HG03521 (cell line): ENCODE measurements around the gene LGALS3.

Experiments used
- ATAC-seq: cut with Tn5 transposase; IDR thresholded peaks from one replicate; pipeline ENCODE4 v1.9.1; 2021; ENCODE audit warnings: mild to moderate bottlenecking, moderate library complexity; ENCODE audit not compliant: unreplicated experiment

The LGALS3 gene

DNA sequence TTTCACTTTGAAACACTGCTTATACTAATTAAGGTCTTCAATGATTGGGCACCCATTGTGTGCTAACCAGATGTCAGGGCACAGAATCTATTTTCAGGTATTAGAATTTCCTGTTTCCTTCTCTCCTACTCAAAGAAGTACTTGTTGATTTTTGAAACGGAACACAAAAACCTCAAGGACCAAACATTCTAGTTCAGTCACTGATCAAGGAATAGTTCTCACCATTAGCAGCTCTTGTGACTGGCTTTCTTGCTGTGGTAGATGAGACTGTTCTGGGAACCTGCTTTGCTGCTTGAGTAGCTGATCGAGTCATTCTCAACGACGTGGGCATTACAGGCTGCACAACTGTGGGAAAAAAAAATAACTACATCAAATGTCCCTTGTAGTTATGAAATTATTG lies 51.4 kb downstream of the LGALS3 start:
- ATAC-seq, result no peak

DNA sequence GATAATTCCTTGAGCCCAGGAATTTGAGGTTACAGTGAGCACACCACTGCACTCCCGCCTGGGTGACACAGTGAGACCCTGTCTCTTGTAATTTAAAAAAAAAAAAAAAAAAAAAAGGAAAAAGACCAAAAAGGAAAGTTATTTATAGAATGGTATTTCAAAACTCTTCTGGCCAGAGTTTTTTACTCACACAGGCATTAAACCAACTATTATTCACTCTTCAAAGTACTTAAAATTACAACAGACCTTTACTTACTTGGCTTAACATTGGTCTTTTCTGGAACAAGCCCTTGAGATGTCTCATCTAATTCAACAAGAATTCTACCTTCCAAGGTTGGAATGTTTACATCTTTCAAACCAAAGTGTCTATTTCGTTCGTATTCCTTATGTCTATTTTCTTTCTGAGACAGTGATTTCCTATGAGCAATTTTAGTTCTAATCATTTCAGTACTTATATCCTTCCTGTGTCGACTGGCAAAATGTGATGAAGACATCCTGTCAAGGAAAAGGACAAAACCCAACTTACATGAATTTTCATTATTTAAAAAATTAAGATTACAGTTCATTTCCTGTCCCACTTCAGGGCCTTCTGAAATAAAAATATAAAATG lies 59.7 kb downstream of the LGALS3 start:
- no peak for ATAC-seq

DNA sequence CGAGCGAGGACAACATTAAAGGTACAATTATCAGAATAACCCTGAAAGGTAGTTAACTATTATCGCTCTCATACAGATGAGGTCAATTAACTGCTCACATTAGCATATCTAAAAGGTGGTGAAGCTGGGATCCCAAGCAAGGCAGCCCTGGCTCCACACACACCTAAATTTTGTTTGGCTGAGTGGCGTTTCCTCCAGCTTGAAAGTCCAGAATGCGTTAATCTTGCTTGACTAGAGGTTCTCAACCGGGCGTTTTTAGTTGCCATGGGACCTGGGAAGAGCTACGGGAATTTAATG lies 61.8 kb downstream of the LGALS3 start:
- ATAC-seq, result no peak

DNA sequence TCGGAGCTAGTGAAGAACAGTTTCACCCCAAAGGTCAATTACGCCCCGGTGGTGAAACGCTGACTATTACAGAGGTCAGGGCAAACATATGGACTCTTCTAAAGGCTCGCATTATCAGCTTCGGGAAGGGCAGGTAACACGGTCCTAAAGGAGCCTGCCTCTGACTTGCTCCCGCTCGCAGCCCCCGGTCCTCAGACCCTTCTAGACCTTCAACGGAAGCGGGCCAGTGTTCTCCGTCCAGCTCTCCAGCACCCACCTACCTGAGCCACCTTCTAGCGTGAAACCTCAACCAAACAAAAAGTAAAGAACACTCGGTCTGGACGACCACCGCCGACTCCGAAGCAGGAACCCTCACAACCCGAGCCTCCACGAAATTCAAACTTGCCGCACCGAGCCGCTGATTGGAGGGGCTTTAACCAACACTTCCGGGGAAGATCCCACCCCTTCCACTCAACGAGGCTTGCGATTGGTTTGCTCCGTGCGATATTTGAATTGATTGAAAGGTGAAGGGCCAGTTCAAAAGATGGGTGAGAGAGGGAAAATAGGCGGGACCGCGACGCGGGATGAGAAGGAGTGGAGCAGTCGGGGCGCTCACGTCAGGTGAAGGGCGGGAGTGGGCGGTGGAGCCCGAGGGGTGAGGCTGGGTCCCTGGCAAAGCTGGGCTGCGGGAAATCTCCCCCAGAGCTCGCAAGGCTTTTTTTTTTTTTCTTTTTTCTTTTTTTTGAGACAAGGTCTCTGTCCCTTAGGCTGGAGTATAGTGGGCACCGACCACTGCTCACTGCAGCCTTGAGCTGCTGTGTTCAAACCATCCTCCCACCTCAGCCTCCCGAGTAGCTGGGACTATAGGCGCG lies 62.4 kb downstream of the LGALS3 start, which contains the start of gene DLGAP5:
Gene DLGAP5 (minus strand): TSS at position 383 of the 851 bp plus-strand sequence. CDS start 2,406 bp downstream, outside the sequence.
- peak; percentile 96 for ATAC-seq

DNA sequence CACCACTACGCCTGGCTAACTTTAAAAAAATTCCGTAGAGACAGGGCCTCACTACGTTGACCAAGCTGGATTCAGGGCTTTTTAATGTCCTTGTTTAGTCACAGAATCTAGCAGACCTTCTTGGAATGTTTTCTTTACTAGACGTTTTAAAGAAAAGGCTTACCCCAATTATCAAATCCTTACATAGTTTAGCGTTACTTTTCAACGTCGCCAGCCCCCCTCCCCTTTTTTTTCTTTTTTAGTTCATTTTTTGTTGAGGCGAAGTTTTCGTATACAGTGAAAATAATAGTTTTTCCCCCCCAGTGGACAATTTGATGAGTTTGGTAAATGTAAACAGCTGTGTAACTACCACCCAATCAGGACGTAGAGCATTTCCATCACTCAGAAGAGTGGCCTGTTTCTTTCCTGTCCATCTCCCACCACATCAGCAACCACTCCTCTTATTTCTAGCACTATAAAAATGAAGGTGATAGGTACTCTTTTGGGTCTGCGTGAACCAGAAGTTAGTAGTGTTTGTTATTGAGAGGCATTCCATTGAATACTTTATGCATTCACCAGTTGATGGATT lies 63.1 kb downstream of the LGALS3 start:
- no peak for ATAC-seq

DNA sequence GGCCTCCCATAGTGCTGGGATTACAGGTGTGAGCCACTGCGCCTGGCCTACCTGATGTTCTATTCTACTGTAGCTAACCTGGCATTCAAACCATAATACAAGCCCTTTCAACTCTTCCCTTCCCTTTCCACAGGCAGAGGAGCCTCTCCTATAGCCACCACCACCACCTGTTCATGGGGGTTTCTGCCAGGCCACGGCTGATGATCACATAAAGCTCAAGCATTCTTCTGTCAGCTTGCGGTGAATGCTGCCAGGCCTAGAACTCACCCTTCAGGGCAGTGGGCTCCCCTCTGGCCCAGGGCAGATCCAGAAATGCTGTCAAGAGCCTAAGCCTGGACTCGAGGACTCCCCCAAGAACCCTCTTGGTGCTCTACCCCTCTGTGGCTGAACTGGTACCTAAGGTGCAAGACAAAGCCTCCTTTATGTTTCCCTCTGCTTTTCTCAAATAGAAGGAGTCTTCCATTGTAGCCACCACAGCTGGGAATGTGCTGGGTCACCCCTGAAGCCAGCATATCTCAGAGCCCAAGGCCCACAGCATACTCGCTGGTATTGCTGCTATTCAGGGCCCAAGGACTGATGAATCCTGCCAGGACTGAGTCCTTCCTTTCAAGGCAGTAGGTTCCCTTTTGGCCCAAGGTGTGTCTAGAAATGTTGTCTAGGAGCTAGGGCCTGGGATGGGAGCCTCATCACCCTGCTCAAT lies 65.8 kb downstream of the LGALS3 start:
- no peak for ATAC-seq
